ENCODE results near the gene ZMYND19.

GRCh38 chr9:137586854-137587253 is 3.5 kb downstream of the ZMYND19 start:
- TF ChIP-seq POLR2A (IDR thresholded peaks at IDR 0.05): no peak
- no peak for TF ChIP-seq CTCF (IDR thresholded peaks at IDR 0.05)
- no peak for TF ChIP-seq EP300 (IDR thresholded peaks at IDR 0.05)

Data from stomach (tissue), 4 donors.